GM12873 (cell line): ENCODE data around the gene CETN3.

Experiments
- TF ChIP-seq, protein P1 (sequence below): IDR thresholded peaks from 2 replicates; pipeline ENCODE4 v1.5.1; 2012; ENCODE audit warnings: low read depth, mild to moderate bottlenecking, moderate library complexity, low read length, control low read depth; ENCODE audit not compliant: insufficient read depth; ENCODE audit errors: missing control alignments

The CETN3 gene

DNA sequence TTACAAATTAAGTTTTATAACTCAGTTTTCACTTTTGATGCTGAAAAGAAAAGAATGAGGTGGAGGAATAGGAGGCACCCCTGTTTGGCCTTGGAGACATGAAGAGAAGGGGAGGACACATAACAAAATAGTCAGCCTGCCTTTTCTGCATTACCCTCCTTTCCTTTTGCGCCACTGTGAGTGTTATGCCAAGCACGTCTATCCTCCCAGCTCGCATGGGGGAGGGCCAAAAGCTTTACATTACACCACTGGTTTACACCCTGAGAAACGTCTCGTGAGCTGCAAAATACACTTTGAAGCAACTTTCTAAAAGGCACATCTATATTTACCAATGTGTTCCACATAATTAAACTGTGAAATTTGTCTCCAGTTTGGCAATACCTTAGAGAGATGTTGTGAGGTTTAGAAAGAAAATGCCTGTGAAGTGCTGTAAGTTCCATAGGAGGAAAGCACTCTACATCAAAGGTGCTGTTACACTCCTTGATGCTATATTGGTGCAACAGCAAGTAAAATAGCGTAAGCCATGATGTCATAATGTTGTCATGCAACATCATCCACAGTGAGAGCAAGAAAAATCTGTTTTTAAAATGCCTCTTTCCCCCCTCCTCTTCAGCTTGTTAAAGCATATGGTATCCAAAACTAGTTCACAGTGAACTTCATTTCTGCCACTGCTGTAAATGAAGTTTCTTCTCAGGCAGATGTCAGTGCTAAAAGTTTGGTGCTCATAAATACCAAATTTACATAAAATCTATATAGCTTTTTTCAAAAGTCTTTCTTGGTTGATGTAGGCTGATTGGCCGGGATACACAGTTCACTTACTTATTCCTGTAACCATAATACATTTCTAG is 50.3 kb downstream of the CETN3 start:
- TF ChIP-seq, protein P1, sequence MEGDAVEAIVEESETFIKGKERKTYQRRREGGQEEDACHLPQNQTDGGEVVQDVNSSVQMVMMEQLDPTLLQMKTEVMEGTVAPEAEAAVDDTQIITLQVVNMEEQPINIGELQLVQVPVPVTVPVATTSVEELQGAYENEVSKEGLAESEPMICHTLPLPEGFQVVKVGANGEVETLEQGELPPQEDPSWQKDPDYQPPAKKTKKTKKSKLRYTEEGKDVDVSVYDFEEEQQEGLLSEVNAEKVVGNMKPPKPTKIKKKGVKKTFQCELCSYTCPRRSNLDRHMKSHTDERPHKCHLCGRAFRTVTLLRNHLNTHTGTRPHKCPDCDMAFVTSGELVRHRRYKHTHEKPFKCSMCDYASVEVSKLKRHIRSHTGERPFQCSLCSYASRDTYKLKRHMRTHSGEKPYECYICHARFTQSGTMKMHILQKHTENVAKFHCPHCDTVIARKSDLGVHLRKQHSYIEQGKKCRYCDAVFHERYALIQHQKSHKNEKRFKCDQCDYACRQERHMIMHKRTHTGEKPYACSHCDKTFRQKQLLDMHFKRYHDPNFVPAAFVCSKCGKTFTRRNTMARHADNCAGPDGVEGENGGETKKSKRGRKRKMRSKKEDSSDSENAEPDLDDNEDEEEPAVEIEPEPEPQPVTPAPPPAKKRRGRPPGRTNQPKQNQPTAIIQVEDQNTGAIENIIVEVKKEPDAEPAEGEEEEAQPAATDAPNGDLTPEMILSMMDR, result no peak

DNA sequence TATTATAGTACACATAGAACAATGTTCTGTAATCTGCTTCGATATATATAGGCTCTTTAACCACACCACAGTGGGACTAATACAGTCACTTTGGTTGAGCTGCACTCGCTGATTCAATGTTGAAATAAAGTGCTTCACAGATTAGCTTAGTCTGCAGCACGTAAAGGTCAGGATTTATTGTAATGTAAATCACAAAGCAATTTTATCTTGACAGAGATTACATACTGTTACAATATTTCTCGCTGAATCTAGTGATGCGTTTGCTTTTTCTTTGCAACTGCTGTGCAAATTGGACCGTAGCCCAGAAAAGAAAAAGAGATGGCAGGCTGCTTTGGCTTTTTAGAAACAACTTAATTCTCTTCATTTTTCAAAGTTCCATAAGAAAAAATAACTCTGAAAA is 52.9 kb downstream of the CETN3 start:
- TF ChIP-seq, protein P1, result no peak

DNA sequence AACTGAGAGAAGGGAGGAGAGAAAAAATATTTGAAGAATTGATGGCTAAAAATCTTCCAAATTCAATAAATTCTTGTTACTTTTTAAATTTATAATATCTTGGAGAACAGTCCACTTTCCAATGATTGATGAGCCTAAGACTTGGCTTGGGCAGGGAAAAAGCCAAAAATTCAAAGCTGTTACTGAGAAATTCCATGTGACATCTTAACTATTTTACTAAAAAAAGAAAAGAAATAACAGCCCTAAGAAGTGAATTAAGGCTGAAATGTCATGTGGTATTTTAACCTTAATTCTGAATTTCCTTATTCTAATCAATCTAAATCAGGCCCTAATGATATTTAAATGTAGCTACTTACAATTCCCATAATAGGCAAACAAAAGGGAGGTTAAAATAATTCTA is 53.4 kb downstream of the CETN3 start:
- TF ChIP-seq, protein P1, result no peak

DNA sequence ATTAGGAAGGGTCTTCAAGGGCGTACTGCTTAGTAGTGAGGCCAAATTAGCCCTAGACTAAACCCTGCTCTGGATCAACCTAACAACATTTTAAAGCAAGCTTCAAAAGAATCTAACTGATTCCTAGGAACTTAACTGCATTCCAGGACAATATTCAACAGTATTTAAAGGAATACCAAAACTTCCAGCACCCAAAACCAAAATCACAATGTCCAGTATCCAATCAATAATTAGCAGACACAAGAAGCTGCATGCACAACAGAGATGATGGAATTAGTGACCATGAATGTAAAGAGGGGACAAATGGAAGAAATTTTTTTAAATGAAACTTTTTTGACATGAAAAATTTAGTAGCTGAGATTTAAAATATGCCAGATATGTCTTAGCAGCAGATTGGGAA is 53.9 kb downstream of the CETN3 start:
- TF ChIP-seq, protein P1, result no peak

DNA sequence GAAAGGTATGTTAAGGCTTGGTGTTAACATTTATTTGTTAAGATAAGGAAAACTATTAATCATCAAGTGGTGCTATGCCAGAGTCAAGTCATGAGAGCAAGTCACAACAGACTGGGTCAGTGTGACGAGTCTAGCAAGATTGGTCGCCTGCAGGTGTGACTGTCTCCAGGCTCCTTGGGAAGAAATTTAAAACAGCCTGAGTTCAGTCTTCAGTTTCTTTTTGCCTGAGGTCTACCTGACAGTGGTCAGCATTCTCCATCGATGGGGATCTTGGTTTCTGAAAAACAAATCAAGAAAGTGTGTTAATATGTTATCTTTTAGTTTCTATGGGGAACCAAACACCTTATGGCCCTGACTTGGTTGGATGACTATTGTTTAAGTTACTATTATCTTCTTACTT is 56.3 kb downstream of the CETN3 start:
- TF ChIP-seq, protein P1, result no peak

DNA sequence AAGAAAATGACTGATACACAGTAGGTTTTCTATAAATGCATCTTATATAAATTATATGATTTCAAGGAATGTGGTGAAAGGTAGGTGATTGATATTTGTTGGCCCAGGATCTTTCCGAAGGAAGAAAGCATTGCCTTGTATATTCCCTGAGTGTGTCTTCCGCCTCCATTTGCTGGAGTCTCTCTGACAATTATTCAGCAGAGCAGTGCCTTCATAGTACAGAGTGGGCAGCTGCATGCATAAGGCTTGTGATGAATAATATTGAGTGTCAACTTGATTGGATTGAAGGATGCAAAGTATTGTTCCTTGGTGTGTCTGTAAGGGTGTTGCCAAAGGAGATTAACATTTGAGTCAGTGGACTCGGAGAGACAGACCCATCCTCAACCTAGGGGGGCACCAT is 58.5 kb downstream of the CETN3 start:
- TF ChIP-seq, protein P1, result no peak

DNA sequence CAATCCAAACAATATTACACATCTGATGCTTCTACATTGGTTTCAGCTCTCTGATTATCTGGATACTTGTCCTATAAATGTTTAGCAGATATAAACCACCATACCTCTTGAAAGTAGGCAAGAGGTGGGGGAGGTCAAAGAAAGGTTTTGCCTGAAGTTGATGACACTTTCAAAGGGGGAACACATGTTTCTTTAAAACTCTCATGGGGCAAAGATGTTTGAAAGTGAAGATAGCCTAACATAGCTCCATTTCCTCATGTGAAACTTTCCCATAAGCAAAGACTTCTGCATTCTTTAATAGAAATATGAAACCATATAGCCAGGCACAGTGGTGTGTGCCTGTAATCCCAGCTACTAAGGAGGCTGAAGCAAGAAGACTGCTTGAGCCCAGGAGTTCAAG is 62.1 kb downstream of the CETN3 start:
- TF ChIP-seq, protein P1, result no peak
